Measurements from ENCODE around the gene ASPSCR1.

Gene ASPSCR1

GRCh38 chr17:81954131-81955057 is 23.0 kb upstream of the ASPSCR1 start:
- TF ChIP-seq CTCF (IDR thresholded peaks at IDR 0.05; ENCODE audit: low read depth, low read length, missing control alignments): no peak
- H3K4me3 ChIP-seq (replicated peaks; ENCODE audit: low read depth, low read length): no peak overlapping the region
- DNase-seq (ENCODE audit: extremely low read depth, low read depth): no peak

- no peak overlapping the region for H3K4me3 ChIP-seq (replicated peaks; ENCODE audit: low read depth, low read length)
- no peak for TF ChIP-seq CTCF (IDR thresholded peaks at IDR 0.05; ENCODE audit: low read depth, low read length, missing control alignments)
- no peak for DNase-seq (ENCODE audit: extremely low read depth, low read depth)
Observed at GRCh38 chr17:81955058-81955681, 22.3 kb upstream of the ASPSCR1 start.

- H3K4me3 ChIP-seq (replicated peaks; ENCODE audit: low read depth, low read length): no peak overlapping the region
- DNase-seq (ENCODE audit: extremely low read depth, low read depth): no peak
- no peak for TF ChIP-seq CTCF (IDR thresholded peaks at IDR 0.05; ENCODE audit: low read depth, low read length, missing control alignments)
Observed at GRCh38 chr17:81955756-81956544, 21.5 kb upstream of the ASPSCR1 start.

GRCh38 chr17:81956607-81957589 is 20.5 kb upstream of the ASPSCR1 start:
- no peak for TF ChIP-seq CTCF (IDR thresholded peaks at IDR 0.05; ENCODE audit: low read depth, low read length, missing control alignments)

GRCh38 chr17:81957691-81958432 is 19.6 kb upstream of the ASPSCR1 start:
- TF ChIP-seq CTCF (IDR thresholded peaks at IDR 0.05; ENCODE audit: low read depth, low read length, missing control alignments): no peak
- H3K4me3 ChIP-seq (replicated peaks; ENCODE audit: low read depth, low read length): no peak overlapping the region
- no peak for DNase-seq (ENCODE audit: extremely low read depth, low read depth)

More at GRCh38 chr17:81956607-81957589, 20.5 kb upstream of the ASPSCR1 start:
- no peak for DNase-seq (ENCODE audit: extremely low read depth, low read depth)
- H3K4me3 ChIP-seq (replicated peaks; ENCODE audit: low read depth, low read length): no peak overlapping the region
